ENCODE measurements around the gene CKAP2.
"Not testable (repeated sequence)": the region's sequence is repeated elsewhere in the genome, so short reads cannot be mapped to it uniquely, and the experiment has no call there.

The CKAP2 gene, protein sequence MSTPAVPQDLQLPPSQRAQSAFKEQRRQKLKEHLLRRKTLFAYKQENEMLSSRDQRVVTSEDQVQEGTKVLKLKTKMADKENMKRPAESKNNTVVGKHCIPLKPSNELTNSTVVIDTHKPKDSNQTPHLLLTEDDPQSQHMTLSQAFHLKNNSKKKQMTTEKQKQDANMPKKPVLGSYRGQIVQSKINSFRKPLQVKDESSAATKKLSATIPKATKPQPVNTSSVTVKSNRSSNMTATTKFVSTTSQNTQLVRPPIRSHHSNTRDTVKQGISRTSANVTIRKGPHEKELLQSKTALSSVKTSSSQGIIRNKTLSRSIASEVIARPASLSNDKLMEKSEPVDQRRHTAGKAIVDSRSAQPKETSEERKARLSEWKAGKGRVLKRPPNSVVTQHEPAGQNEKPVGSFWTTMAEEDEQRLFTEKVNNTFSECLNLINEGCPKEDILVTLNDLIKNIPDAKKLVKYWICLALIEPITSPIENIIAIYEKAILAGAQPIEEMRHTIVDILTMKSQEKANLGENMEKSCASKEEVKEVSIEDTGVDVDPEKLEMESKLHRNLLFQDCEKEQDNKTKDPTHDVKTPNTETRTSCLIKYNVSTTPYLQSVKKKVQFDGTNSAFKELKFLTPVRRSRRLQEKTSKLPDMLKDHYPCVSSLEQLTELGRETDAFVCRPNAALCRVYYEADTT

DNA sequence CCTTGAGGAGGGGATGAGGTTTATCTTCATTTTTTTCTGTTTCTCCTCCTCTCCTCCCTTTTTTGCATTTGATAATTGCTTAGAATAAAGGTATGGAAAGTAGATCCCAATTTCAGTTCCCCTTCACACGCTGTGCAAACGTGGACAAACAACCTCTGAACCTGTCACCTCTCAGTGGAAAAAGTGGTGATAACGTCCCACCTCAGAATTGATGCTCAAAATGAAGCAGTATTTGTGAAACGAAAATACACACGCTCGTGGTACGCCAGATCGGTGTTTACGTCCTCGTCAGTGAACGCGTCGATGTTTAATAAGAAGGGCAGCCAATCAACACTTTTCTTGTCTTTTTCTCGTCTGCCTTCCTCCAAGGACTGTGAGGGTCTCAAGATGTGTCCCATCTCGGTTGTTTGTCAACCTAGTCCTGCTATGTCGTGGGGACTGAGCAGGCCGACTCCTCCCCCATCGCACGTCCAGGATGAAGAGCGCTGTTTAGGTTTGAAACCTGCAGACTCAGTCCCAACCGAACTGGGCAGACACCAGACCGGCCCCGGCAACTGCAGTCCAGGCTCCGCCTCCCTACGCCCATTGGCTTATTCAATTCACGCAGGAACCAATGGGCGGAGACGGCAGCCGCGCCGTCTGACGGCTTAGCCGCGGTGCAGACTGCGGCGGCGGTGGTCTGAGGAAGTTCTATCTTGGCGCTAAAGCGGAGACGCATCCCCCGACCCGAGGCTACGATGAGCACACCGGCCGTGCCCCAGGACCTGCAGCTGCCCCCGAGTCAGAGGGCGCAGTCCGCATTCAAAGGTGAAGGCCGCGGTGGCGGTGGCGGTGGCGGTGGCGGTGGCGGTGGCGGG is at the start of gene CKAP2:
CKAP2 (plus strand) TSS at position 659 of the 857 bp plus-strand sequence; CDS start at position 738, 79 bp downstream.
- DNase-seq = peak; percentile 74

DNA sequence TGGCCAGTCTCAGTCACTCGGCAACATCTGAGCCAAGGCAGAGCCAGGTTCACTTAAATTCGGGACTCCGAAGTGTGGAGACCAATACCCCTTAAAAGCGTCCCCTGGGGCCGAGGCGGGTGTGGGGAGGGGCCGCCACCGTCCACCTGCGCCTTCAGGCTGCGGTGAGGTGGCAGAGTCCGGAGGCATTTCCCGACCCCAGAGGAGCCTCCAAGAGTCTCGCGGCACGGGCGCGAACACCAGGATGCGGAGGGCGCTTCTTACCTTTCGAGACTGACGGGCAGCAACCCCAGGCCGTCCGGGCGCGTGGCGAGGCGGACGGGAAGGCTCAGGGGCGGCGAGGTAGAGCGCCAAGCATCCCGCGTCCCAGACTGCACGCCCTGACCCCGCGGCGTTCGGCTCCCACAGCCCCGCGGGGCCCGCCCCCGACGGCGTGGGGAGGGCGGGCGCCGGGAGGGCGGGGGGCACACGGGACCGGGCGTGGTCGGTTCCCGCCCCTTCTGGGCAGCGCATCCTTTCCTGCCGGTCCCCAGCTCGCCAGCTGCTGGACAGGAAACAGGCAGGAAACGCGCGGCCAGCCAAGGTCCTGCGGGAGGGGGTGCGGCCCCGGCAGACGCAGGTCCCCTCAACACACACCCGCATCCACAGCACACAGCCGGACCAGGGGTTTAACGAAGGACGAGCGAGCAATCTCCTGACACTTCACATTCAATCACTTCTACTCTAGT is 49.3 kb upstream of the CKAP2 start, which contains the start of gene THSD1:
THSD1 (minus strand) TSS at position 406 of the 728 bp plus-strand sequence. CDS start 3,572 bp downstream, outside the sequence.
- DNase-seq = no peak

DNA sequence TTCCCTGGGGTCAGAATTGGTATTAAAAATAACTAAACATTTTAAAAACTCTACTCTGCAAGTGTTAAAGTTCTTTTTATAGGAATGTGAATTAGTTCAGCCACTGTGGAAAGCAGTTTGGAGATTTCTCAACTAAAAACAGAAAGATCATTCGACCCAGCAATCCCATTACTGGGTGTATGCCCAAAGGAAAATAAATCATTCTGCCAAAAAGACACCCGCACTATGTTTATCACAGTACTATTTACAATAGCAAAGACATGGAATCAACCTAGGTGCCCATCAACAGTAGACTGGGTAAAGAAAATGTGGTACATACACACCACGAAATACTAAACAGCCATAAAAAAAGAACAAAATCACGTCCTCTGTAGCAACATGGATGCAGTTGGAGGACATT is 48.6 kb upstream of the CKAP2 start:
- no peak for DNase-seq

DNA sequence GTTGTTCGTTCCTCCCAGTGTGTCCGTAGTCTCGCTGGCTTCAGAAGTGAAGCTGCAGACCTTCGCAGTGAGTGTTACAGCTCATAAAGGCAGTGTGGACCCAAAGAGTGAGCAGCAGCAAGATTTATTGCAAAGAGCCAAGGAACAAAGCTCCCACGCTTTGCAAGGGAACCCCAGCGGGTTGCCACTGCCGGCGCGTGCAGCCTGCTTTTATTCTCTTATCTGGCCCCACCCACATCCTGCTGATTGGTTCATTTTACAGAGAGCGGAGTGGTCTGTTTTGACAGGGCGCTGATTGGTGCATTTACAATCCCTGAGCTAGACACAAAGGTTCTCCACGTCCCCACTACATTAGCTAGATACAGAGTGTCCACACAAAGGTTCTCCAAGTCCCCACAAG is 47.8 kb upstream of the CKAP2 start:
- DNase-seq = not testable (repeated sequence)

DNA sequence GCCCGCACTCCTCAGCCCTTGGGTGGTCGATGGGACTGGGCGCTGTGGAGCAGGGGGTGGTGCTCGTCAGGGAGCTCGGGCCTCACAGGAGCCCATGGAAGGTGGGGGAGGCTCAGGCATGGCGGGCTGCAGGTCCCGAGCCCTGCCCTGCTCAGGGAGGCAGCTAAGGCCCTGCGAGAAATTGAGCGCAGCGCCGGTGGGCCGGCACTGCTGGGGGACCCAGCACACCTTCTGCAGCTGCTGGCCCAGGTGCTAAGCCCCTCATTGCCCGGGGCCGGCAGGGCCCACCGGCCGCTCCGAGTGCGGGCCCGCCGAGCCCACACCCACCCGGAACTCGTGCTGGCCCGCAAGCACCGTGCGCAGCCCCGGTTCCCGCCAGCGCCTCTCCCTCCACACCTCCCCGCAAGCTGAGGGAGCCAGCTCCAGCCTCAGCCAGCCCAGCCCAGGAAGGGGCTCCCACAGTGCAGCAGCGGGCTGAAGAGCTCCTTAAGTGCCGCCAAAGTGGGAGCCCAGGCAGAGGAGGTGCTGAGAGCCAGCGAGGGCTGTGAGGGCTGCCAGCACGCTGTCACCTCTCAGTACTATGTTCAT is 47.1 kb upstream of the CKAP2 start:
- DNase-seq = not testable (repeated sequence)

DNA sequence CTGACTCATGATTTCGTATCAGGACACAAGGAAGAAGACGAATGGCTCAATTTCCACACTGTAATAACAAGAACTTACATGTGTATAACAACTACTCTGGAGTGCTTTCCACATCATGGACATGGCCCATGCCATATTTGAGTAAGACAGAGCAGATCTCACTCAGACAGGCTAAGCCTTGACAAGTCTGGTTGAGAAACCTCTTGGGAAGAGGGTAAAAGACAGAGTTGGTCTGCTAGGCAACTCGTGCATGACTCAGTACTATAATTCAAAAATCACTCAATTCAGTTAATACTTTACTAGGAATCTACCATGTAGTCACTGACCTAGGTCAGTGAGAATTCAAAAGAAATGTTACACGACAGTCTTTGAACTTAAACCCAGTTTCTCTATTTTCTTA is 43.6 kb upstream of the CKAP2 start:
- no peak for DNase-seq

DNA sequence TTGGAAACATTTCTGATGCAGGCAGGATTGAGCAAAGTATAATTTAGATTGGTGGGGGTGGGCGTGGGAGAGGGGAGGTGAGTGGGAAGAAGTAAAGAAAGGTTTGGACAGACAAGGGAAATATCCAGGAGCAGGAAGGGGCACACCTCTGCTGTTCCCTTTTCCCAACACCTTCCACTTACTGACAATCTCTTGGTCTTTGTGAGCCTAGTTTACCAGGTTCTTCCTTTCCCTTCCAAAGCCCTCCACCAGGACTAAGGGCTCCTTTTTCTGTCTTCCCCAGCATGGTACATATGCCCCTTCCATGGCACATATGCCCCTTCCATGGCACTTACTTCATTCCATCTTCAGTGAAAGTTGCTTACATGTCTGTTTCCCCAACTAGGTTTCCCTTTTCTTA is 43.1 kb upstream of the CKAP2 start:
- DNase-seq = no peak

DNA sequence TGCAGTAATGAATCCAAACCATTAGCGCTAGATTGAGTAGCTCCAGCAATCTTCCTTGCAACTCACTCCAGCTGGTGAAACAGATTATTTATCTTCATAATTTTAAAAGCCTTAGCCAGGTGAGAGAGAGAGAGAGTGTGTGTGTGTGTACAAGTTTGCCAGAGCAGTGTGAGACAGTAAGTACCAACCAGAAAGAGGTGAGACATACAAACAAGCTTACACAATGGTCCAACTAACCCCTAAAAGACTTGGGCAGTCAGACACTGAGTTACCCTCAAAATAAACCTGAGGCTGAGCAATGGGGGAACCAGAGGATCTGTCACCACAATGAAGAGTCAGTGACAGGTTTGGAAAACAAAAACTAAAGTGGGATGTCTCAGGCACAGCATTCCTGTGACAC is 41.2 kb upstream of the CKAP2 start:
- DNase-seq = no peak

DNA sequence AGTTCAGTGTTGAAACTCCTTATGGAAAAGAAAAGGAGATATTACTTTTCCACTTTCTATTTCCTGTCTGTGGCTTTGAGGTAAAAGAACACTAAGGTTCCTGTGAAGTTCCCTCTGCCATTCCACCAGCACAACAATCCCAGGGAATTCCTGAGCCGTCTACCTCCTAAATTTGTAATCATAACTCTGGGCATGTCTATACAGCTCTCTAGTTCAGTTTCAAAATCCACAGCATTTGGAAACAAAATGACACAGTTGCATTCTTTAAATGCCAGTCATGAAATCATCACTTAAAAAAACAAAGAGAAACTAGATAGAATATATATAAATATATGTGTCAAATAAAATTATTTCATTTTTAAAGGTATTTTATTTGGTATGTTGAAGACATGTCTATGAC is 40.3 kb upstream of the CKAP2 start:
- no peak for DNase-seq

DNA sequence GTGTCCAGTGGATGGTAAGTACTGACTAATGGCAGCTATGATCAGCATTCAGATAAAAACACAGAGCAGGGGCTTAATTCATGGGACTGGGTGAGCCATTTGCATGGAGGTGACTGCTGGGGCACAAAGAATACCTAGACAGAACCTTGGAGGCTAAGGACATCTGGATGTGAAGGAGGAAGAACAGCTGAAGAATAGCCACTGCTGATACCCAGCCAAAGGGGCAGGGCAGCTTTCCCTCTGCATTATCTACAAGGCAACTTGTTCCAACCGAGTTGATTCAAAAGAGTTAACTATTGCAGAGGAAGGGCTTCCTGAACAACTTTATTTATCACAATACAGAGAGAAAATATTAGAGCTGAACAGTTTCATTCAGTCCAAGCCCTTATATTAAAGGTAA is 36.2 kb upstream of the CKAP2 start:
- DNase-seq = no peak

DNA sequence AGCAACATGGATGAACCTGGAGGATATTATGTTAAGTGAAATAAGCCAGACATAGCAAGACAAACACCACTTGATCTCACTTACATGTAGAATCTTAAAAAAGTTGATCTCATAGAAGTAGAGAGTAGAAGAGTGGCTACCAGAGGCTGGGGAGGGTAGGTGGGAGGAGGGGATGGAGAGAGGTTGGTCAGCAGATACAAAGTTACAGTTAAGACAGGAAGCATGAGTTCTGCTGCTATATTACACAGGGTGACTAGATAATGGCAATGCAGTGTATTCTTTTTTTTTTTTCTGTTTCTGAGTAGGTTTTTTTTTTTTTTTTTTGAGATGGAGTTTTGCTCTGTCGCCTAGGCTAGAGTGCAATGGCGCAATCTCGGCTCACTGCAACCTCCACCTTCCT is 34.1 kb upstream of the CKAP2 start:
- no peak for DNase-seq

DNA sequence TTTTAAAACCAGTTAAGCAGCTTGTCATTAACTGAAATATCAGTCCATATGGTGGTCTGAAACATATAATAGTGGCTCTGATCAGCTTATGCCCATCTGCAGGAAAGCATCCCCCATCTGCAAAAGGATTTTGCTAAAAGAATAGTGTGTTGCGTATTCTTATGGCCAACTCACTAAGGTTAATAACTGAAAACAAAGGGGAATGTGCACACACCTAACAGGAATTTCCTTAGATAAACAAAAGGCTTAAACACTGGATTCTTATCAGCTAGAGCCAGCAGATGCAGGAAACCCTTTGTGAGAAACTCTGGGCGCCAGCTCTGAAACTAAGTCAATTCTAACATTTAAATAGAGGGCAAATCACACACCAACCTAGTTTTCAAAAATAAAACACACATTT is 27.0 kb upstream of the CKAP2 start:
- DNase-seq = no peak

DNA sequence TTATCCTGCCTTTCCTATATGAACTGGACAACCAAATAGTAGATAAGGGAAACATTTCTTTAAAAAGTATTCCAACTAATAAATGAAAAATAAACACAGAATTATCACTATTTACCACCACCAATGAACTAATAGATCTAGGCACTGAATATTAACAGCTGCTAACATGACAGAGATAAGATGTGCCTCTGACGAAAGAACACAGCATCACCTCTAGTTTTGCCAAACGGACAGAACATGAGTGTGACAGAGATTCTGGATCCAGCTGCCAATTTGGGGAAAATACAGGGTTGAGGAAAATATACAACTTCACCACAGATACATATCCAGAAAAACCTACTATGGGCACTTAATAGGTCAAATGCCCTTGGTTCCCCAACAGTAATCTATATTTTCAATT is 22.8 kb upstream of the CKAP2 start:
- no peak for DNase-seq

DNA sequence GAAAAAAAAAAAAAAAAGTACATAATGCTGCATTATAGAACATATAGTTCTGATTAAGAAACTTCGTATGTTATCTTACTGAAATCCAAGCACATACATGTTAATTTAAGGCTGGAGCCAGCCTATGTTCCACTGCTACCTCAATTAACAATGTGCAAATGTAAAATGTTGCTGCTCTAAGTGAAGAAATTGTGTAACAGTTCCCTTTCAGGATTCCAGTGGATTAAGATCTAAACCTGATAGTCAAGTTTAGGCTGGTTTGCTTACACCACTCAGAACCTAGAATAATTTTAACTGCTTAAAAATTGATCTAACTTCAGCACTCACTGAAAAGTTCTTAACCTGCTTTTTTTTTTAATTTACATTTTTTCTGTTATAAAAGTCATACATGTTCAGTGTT is 9.0 kb upstream of the CKAP2 start:
- no peak for DNase-seq

DNA sequence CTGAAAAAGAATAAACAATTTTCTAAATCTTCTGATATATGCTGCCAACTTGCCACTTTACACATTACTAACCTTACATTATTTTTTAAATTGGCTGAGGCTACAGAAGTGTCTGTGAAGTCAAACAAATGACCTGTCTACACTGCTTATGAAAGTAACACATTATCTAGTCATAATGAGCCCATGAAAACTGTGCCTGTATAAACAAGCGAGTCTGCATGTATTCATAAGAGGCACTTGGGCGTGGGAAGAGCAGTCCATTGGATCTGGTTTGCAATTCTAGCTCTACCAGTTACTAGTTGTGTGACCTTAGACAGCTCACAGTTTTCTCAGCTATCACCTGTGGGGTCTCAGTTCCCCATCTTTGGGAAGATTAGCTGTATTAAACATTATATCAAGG is 7.9 kb upstream of the CKAP2 start:
- no peak for DNase-seq

DNA sequence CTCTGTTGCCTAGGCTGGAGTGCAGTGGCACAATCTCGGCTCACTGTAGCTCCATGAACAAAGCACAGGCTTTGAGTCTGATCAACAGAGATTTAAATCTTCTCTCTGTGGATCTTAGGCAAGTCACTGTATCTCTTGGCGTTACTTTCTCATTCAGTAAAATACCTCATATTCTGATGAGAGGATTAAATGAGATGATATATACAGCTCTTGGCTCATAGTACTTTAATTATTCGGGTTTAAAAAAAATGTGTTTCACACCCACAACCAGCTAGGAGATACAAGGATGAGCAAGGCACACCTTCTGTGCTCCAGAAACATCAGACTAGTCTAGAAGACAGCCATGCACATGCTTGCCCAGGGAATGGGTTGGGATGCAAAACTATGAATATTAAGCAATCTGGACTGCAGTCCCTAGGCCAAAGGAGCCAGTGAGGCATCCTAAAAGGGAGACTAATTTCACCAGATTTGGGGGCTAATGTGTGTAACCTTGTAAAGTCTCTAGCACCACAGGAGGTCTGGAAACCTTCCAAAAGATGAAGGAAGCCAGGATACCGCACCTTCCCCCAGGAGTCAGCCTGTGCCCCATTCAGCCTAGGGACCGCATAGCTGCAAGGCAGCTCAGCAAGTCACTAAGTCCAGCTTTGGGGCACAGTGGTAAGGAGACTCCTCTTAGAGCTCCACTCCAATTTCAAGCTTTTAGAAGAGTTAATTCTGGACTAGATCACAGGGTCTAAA is 7.3 kb upstream of the CKAP2 start:
- DNase-seq = no peak

DNA sequence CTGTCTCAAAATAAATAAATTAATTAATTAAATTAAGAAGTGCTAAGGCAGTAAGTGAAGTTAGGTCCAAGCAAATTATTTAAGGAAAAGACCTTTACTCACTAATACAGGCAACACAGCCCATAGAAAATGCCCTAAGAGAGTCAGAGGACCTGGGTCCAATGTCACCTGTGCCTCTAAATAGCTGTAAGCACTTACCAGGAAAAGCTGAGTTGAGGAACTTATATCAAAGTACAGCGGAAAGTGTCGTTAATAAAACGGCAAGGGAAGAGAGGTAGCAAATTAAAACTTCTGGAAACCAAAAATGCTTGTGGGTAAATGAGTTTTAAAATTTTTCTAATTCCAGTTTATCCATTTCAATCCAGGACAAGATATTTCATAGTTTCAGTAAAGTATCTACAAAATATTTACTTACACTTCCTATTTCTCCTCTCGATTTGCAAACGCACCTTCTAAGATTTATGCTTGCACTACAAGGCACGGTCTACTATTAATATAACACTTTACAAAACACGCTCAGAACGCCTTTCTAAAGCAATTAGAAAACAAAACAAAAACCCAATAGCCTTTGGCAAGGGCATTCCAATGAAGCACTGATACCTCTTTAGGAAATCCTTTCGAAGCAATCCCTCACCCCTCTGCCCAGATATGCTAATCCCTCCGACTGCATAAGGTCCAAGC is 5.8 kb upstream of the CKAP2 start:
- DNase-seq = no peak

DNA sequence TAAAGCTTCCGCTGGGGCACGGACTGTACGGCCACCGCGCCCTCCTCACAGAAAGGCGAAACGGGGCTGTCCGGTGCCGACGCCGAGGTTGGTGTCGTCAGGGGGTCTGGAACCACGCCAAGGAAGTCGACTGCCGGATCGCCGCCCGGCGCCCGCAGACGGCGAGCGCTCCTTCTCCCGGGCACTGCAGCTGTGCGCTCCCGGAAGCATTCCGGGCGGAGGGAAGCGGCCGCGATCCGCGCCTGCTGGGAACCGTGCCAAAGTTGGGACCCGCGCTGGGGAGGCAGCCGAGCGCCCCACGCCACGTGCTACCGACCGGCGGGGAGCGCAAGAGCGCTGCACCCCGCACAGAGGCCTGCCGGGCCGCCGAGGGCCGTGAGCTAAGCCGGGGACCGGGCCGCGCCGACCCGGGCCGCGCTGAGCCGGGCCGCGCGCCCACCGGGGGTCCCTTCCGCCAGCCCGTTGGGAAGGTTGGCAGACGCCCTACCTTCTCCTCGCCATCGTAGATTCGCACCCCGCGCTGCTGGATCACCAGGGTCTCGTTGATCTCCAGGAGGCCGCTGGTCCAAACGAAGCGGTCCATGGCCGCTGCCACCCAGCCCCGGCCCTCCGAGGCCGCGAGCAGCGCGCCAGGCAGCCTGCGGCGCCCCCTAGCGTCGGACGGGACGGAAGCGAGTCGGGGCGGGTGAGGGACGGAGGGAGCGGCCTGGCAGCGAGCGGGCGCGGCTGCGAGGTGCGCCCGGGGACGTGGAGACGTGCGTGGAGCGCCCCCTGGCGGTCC is 5.1 kb upstream of the CKAP2 start, which contains the start of gene VPS36:
VPS36 (minus strand) TSS at position 623 of the 781 bp plus-strand sequence; CDS start at position 583, 40 bp downstream.
- peak; percentile 84 for DNase-seq

DNA sequence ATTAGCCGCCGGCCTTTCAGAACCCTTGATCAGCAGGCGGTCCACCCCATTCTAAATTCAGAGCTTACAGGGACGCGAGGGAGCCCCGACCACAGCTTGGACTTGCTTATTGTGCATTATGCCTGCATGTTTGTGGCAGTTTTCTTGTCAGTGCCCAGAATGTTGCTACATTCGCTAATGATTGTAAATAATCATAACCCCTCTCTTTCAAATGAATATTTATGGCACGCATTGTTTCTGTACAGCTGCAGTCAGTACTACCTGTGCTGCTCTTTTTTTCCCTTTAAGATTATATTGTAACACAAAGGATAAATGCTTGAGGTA is 4.5 kb upstream of the CKAP2 start:
- no peak for DNase-seq
